ENCODE data around the gene LARGE1. TPM values are rescaled to one million over a fixed set of nuclear protein-coding genes. Genes with fewer than 3 reads are reported as not detected.

The LARGE1 gene
- total RNA-seq, 1 donor from 2014 or later = 81.2 TPM

GRCh38 chr22:33741025-33741424, 179.3 kb downstream of the LARGE1 start:
- H3K36me3 Mint-ChIP-seq (ENCODE audit: unreplicated experiment) = peaks cover 17% of the 10 kb centered on the region
- peaks cover 54% of the 10 kb centered on the region for H3K4me1 Mint-ChIP-seq (ENCODE audit: low read depth, unreplicated experiment)
- H3K9me3 Mint-ChIP-seq (ENCODE audit: unreplicated experiment) = peaks cover 6% of the 10 kb centered on the region
- no peak for DNase-seq
- TF ChIP-seq CTCF (IDR thresholded peaks at IDR 0.05; ENCODE audit: partially characterized antibody, unreplicated experiment) = no peak
- peaks cover 8% of the 10 kb centered on the region for H3K27me3 Mint-ChIP-seq (ENCODE audit: unreplicated experiment)
- H3K4me3 Mint-ChIP-seq (ENCODE audit: unreplicated experiment) = no peak overlapping the region
- no peak overlapping the region for H3K27ac Mint-ChIP-seq (ENCODE audit: unreplicated experiment)

- peaks cover 20% of the 10 kb centered on the region for H3K36me3 Mint-ChIP-seq (ENCODE audit: unreplicated experiment)
- H3K27me3 Mint-ChIP-seq (ENCODE audit: unreplicated experiment) = peaks cover 8% of the 10 kb centered on the region
- H3K9me3 Mint-ChIP-seq (ENCODE audit: unreplicated experiment) = peaks cover 5% of the 10 kb centered on the region
Observed at GRCh38 chr22:33739516-33739915, 180.8 kb downstream of the LARGE1 start.

GRCh38 chr22:33737662-33738061, 182.6 kb downstream of the LARGE1 start:
- H3K27ac Mint-ChIP-seq (ENCODE audit: unreplicated experiment) = peak overlapping the region; percentile 67
- H3K4me1 Mint-ChIP-seq (ENCODE audit: low read depth, unreplicated experiment) = peaks cover 47% of the 10 kb centered on the region
- H3K36me3 Mint-ChIP-seq (ENCODE audit: unreplicated experiment) = peaks cover 9% of the 10 kb centered on the region
- no peak for DNase-seq
- peaks cover 3% of the 10 kb centered on the region for H3K27me3 Mint-ChIP-seq (ENCODE audit: unreplicated experiment)
- no peak for TF ChIP-seq CTCF (IDR thresholded peaks at IDR 0.05; ENCODE audit: partially characterized antibody, unreplicated experiment)
- peaks cover 5% of the 10 kb centered on the region for H3K9me3 Mint-ChIP-seq (ENCODE audit: unreplicated experiment)
- peak overlapping the region; percentile 30 for H3K4me3 Mint-ChIP-seq (ENCODE audit: unreplicated experiment)

More at GRCh38 chr22:33739516-33739915, 180.8 kb downstream of the LARGE1 start:
- Mint-ChIP-seq H3K4me3 (ENCODE audit: unreplicated experiment) (peak overlapping the region; percentile 47), H3K27ac (ENCODE audit: unreplicated experiment) (peak overlapping the region; percentile 56), H3K4me1 (ENCODE audit: low read depth, unreplicated experiment) (peaks cover 46% of the 10 kb centered on the region)
- no peak for DNase-seq
- no peak for TF ChIP-seq CTCF (IDR thresholded peaks at IDR 0.05; ENCODE audit: partially characterized antibody, unreplicated experiment)

GRCh38 chr22:33735978-33736377, 184.3 kb downstream of the LARGE1 start:
- no peak overlapping the region for H3K27ac Mint-ChIP-seq (ENCODE audit: unreplicated experiment)
- H3K9me3 Mint-ChIP-seq (ENCODE audit: unreplicated experiment) = peaks cover 8% of the 10 kb centered on the region
- H3K27me3 Mint-ChIP-seq (ENCODE audit: unreplicated experiment) = no peaks in the 10 kb centered on the region
- DNase-seq = no peak
- peaks cover 9% of the 10 kb centered on the region for H3K36me3 Mint-ChIP-seq (ENCODE audit: unreplicated experiment)
- H3K4me3 Mint-ChIP-seq (ENCODE audit: unreplicated experiment) = no peak overlapping the region
- H3K4me1 Mint-ChIP-seq (ENCODE audit: low read depth, unreplicated experiment) = peaks cover 43% of the 10 kb centered on the region
- TF ChIP-seq CTCF (IDR thresholded peaks at IDR 0.05; ENCODE audit: partially characterized antibody, unreplicated experiment) = no peak

GRCh38 chr22:33728847-33729246, 191.4 kb downstream of the LARGE1 start:
- DNase-seq = no peak
- TF ChIP-seq CTCF (IDR thresholded peaks at IDR 0.05; ENCODE audit: partially characterized antibody, unreplicated experiment) = no peak
- H3K27me3 Mint-ChIP-seq (ENCODE audit: unreplicated experiment) = peaks cover 1% of the 10 kb centered on the region

More at GRCh38 chr22:33728847-33729246, 191.4 kb downstream of the LARGE1 start:
- Mint-ChIP-seq H3K4me3 (ENCODE audit: unreplicated experiment) (no peak overlapping the region), H3K27ac (ENCODE audit: unreplicated experiment) (no peak overlapping the region), H3K9me3 (ENCODE audit: unreplicated experiment) (peaks cover 2% of the 10 kb centered on the region), H3K4me1 (ENCODE audit: low read depth, unreplicated experiment) (peaks cover 9% of the 10 kb centered on the region), H3K36me3 (ENCODE audit: unreplicated experiment) (no peaks in the 10 kb centered on the region)

All from glutamatergic neuron (in vitro differentiated cells).